HEK293 (cell line): ENCODE data around the gene ABRACL.

Experiments
- CTCF ChIA-PET: fragments of 350-600 bp; formaldehyde crosslinking; extraction: SDS; loops from one replicate; lab custom pipeline; 2021; ENCODE audit warnings: antibody characterized with exemption; lab: Yijun Ruan, JAX
- POLR2A ChIA-PET: fragments of 300-600 bp; formaldehyde crosslinking; extraction: SDS; loops from one replicate; lab custom pipeline; 2020; ENCODE audit warnings: antibody characterized with exemption, inconsistent platforms; lab: Yijun Ruan, JAX
- H3K27ac ChIP-seq: fragments of 200-500 bp; sonication (Bioruptor generic); 2 replicates; pipeline ENCODE4 v1.5.1; 2014; ENCODE audit warnings: low read depth, low read length, control low read depth, inconsistent platforms; ENCODE audit errors: extremely low read depth
- H3K36me3 ChIP-seq, 2 experiments: fragments of 200-500 bp in 1 of 2; sonication (Bioruptor generic) in 1 of 2; 1 replicate in 1 of 2; 2 replicates in 1 of 2; pipeline ENCODE4 v1.5.1; 2014 to 2017; ENCODE audit warnings: inconsistent platforms in 2 of 2, low read length in 2 of 2; ENCODE audit not compliant: control insufficient read depth in 2 of 2, insufficient read depth in 1 of 2
- H3K4me1 ChIP-seq: fragments of 200-500 bp; sonication (Bioruptor generic); 2 replicates; pipeline ENCODE4 v1.5.1; 2014; ENCODE audit warnings: mild to moderate bottlenecking, low read length, inconsistent platforms; ENCODE audit not compliant: control insufficient read depth, insufficient read depth
- H3K4me3 ChIP-seq: 2 replicates; pipeline ENCODE4 v1.5.1; 2011; ENCODE audit warnings: low read depth, mild to moderate bottlenecking, control low read depth, low read length, moderate library complexity
- H3K9me3 ChIP-seq: fragments of 200-500 bp; sonication (Bioruptor generic); 2 replicates; pipeline ENCODE4 v1.5.1; 2014; ENCODE audit warnings: low read depth, low read length, inconsistent platforms; ENCODE audit not compliant: control insufficient read depth, insufficient read depth
- FEZF1 ChIP-seq: fragments of 450-650 bp; formaldehyde crosslinking; IDR thresholded peaks from 2 replicates; pipeline ENCODE4 v1.5.1; 2016; ENCODE audit warnings: missing biosample characterization, missing genetic modification characterization
- KLF8 ChIP-seq: fragments of 450-650 bp; formaldehyde crosslinking; IDR thresholded peaks from 2 replicates; pipeline ENCODE4 v1.5.1; 2016; ENCODE audit warnings: missing biosample characterization, missing genetic modification characterization
- TRIM28 ChIP-seq: IDR thresholded peaks from 2 replicates; pipeline ENCODE4 v1.6.1; 2011; ENCODE audit warnings: low read length, control low read depth, borderline replicate concordance
- YY1 ChIP-seq: fragments of 450-650 bp; formaldehyde crosslinking; IDR thresholded peaks from 2 replicates; pipeline ENCODE4 v1.5.1; 2018; ENCODE audit warnings: missing biosample characterization, missing genetic modification characterization
- ZNF121 ChIP-seq: fragments of 450-650 bp; formaldehyde crosslinking; IDR thresholded peaks from 2 replicates; pipeline ENCODE4 v1.5.1; 2016; ENCODE audit warnings: missing biosample characterization, missing genetic modification characterization
- ZNF140 ChIP-seq: fragments of 450-650 bp; formaldehyde crosslinking; IDR thresholded peaks from 2 replicates; pipeline ENCODE4 v1.5.1; 2016; ENCODE audit warnings: missing biosample characterization, missing genetic modification characterization
- ZNF146 ChIP-seq: fragments of 450-650 bp; formaldehyde crosslinking; IDR thresholded peaks from 2 replicates; pipeline ENCODE4 v1.5.1; 2016; ENCODE audit warnings: missing biosample characterization, missing genetic modification characterization
- ZNF184 ChIP-seq: fragments of 450-650 bp; IDR thresholded peaks from 2 replicates; pipeline ENCODE4 v1.5.1; 2018; ENCODE audit warnings: missing biosample characterization, mild to moderate bottlenecking, missing genetic modification characterization
- ZNF24 ChIP-seq: fragments of 450-650 bp; formaldehyde crosslinking; IDR thresholded peaks from 2 replicates; pipeline ENCODE4 v1.5.1; 2016; ENCODE audit warnings: missing biosample characterization, missing genetic modification characterization
- ZNF324 ChIP-seq: fragments of 450-650 bp; formaldehyde crosslinking; IDR thresholded peaks from 2 replicates; pipeline ENCODE4 v1.5.1; 2016; ENCODE audit warnings: missing biosample characterization, missing genetic modification characterization
- ZNF366 ChIP-seq: fragments of 450-650 bp; formaldehyde crosslinking; conservative IDR thresholded peaks from 2 replicates; pipeline ENCODE4 v1.5.1; 2016; ENCODE audit warnings: missing biosample characterization, missing genetic modification characterization
- ZNF501 ChIP-seq: fragments of 450-650 bp; formaldehyde crosslinking; IDR thresholded peaks from 2 replicates; pipeline ENCODE4 v1.5.1; 2016; ENCODE audit warnings: missing biosample characterization, missing genetic modification characterization
- ZNF514 ChIP-seq: fragments of 450-650 bp; formaldehyde crosslinking; IDR thresholded peaks from 2 replicates; pipeline ENCODE4 v1.5.1; 2016; ENCODE audit warnings: missing biosample characterization, missing genetic modification characterization
- ZNF521 ChIP-seq: fragments of 450-650 bp; formaldehyde crosslinking; IDR thresholded peaks from 2 replicates; pipeline ENCODE4 v1.5.1; 2017; ENCODE audit warnings: missing biosample characterization, mild to moderate bottlenecking, missing genetic modification characterization
- ZNF549 ChIP-seq: fragments of 450-650 bp; IDR thresholded peaks from 2 replicates; pipeline ENCODE4 v1.5.1; 2018; ENCODE audit warnings: missing biosample characterization, missing genetic modification characterization, mild to moderate bottlenecking, inconsistent platforms, moderate library complexity
- ZNF670 ChIP-seq: fragments of 450-650 bp; formaldehyde crosslinking; IDR thresholded peaks from 2 replicates; pipeline ENCODE4 v1.5.1; 2016; ENCODE audit warnings: missing biosample characterization, missing genetic modification characterization, low read depth
- ZNF747 ChIP-seq: fragments of 450-650 bp; formaldehyde crosslinking; IDR thresholded peaks from 2 replicates; pipeline ENCODE4 v1.5.1; 2016; ENCODE audit warnings: missing biosample characterization, missing genetic modification characterization
- TF ChIP-seq, protein P1 (sequence below): fragments of 450-650 bp; formaldehyde crosslinking; IDR thresholded peaks from 2 replicates; pipeline ENCODE4 v1.5.1; 2016; ENCODE audit warnings: missing biosample characterization, missing genetic modification characterization, low read depth
- TF ChIP-seq, protein P2 (sequence below): fragments of 450-650 bp; formaldehyde crosslinking; IDR thresholded peaks from 2 replicates; pipeline ENCODE4 v1.5.1; 2016; ENCODE audit warnings: missing biosample characterization, missing genetic modification characterization
- TF ChIP-seq, protein P3 (sequence below): fragments of 450-650 bp; formaldehyde crosslinking; IDR thresholded peaks from 2 replicates; pipeline ENCODE4 v1.5.1; 2016; ENCODE audit warnings: missing biosample characterization, missing genetic modification characterization
- TF ChIP-seq, protein P4 (sequence below): fragments of 450-650 bp; IDR thresholded peaks from 2 replicates; pipeline ENCODE4 v1.5.1; 2018; ENCODE audit warnings: missing biosample characterization, missing genetic modification characterization
- TF ChIP-seq, protein P5 (sequence below): fragments of 450-650 bp; formaldehyde crosslinking; IDR thresholded peaks from 2 replicates; pipeline ENCODE4 v1.5.1; 2016; ENCODE audit warnings: missing biosample characterization, missing genetic modification characterization
- TF ChIP-seq, protein P6 (sequence below): fragments of 450-650 bp; formaldehyde crosslinking; IDR thresholded peaks from 2 replicates; pipeline ENCODE4 v1.5.1; 2017; ENCODE audit warnings: missing biosample characterization, missing genetic modification characterization

The ABRACL gene

DNA sequence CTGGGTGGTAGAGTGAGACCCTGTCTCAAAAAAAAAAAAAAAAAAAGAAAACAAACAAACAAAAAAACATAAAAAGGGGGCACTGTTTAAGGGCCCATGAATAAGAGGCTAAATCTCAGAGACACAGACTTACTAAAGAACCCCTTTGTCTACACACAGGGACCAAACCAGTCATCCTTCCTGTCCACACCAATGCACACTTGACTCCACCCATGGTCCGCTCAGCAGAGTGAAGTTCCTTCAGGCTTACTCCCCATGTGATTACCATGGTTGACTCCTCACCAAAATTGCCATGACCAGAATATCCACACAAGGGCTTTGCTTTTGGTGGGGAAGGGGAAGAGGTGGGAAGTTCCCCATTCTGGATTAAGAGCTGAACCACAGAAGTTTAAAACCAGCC, 21.1 kb upstream of the ABRACL start (continued):
- TF ChIP-seq, protein P1, sequence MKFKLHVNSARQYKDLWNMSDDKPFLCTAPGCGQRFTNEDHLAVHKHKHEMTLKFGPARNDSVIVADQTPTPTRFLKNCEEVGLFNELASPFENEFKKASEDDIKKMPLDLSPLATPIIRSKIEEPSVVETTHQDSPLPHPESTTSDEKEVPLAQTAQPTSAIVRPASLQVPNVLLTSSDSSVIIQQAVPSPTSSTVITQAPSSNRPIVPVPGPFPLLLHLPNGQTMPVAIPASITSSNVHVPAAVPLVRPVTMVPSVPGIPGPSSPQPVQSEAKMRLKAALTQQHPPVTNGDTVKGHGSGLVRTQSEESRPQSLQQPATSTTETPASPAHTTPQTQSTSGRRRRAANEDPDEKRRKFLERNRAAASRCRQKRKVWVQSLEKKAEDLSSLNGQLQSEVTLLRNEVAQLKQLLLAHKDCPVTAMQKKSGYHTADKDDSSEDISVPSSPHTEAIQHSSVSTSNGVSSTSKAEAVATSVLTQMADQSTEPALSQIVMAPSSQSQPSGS, result no peak
- no peak for TF ChIP-seq ZNF324 (tag by site-specific recombination)
- no peak for TF ChIP-seq ZNF747 (tag by site-specific recombination)
- no peak for TF ChIP-seq ZNF549

DNA sequence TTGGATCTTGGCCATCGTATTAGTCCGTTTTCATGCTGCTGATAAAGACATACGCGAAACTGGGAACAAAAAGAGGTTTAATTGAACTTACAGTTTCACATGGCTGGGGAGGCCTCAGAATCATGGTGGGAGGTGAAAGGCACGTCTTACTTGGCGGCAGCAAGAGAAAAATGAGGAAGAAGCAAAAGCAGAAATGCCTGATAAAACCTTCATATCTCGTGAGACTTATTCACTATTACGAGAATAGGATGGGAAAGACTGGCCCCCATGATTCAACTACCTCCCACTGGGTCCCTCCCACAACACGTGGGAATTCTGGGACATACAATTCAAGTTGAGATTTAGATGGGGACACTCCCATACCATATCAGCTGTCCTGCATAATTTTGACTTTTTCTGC, 20.4 kb upstream of the ABRACL start:
- Histone ChIP-seq H3K4me3 (no peak overlapping the region), H3K9me3 (no peaks in the 10 kb centered on the region), H3K36me3 (no peaks in the 10 kb centered on the region), H3K4me1 (no peaks in the 10 kb centered on the region), H3K27ac (no peak overlapping the region)
- TF ChIP-seq TRIM28, result no peak
- no peak for TF ChIP-seq KLF8 (tag by site-specific recombination)
- no peak for TF ChIP-seq ZNF501 (tag by site-specific recombination)
- TF ChIP-seq ZNF146, result no peak
- TF ChIP-seq, protein P2, sequence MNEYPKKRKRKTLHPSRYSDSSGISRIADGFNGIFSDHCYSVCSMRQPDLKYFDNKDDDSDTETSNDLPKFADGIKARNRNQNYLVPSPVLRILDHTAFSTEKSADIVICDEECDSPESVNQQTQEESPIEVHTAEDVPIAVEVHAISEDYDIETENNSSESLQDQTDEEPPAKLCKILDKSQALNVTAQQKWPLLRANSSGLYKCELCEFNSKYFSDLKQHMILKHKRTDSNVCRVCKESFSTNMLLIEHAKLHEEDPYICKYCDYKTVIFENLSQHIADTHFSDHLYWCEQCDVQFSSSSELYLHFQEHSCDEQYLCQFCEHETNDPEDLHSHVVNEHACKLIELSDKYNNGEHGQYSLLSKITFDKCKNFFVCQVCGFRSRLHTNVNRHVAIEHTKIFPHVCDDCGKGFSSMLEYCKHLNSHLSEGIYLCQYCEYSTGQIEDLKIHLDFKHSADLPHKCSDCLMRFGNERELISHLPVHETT, result no peak
- TF ChIP-seq, protein P3, sequence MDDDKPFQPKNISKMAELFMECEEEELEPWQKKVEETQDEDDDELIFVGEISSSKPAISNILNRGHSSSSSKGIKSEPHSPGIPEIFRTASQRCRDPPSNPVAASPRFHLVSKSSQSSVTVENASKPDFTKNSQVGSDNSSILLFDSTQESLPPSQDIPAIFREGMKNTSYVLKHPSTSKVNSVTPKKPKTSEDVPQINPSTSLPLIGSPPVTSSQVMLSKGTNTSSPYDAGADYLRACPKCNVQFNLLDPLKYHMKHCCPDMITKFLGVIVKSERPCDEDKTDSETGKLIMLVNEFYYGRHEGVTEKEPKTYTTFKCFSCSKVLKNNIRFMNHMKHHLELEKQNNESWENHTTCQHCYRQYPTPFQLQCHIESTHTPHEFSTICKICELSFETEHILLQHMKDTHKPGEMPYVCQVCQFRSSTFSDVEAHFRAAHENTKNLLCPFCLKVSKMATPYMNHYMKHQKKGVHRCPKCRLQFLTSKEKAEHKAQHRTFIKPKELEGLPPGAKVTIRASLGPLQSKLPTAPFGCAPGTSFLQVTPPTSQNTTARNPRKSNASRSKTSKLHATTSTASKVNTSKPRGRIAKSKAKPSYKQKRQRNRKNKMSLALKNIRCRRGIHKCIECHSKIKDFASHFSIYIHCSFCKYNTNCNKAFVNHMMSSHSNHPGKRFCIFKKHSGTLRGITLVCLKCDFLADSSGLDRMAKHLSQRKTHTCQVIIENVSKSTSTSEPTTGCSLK (tag by site-specific recombination), result no peak
- TF ChIP-seq, protein P4, sequence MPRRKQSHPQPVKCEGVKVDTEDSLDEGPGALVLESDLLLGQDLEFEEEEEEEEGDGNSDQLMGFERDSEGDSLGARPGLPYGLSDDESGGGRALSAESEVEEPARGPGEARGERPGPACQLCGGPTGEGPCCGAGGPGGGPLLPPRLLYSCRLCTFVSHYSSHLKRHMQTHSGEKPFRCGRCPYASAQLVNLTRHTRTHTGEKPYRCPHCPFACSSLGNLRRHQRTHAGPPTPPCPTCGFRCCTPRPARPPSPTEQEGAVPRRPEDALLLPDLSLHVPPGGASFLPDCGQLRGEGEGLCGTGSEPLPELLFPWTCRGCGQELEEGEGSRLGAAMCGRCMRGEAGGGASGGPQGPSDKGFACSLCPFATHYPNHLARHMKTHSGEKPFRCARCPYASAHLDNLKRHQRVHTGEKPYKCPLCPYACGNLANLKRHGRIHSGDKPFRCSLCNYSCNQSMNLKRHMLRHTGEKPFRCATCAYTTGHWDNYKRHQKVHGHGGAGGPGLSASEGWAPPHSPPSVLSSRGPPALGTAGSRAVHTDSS, result no peak
- no peak for TF ChIP-seq ZNF514
- TF ChIP-seq YY1, result no peak
- TF ChIP-seq, protein P5, sequence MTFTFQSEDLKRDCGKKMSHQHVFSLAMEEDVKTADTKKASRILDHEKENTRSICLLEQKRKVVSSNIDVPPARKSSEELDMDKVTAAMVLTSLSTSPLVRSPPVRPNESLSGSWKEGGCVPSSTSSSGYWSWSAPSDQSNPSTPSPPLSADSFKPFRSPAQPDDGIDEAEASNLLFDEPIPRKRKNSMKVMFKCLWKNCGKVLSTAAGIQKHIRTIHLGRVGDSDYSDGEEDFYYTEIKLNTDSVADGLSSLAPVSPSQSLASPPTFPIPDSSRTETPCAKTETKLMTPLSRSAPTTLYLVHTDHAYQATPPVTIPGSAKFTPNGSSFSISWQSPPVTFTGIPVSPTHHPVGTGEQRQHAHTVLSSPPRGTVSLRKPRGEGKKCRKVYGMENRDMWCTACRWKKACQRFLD (tag by site-specific recombination), result no peak
- no peak for TF ChIP-seq FEZF1 (tag by site-specific recombination)
- TF ChIP-seq ZNF184, result no peak
- TF ChIP-seq, protein P6, sequence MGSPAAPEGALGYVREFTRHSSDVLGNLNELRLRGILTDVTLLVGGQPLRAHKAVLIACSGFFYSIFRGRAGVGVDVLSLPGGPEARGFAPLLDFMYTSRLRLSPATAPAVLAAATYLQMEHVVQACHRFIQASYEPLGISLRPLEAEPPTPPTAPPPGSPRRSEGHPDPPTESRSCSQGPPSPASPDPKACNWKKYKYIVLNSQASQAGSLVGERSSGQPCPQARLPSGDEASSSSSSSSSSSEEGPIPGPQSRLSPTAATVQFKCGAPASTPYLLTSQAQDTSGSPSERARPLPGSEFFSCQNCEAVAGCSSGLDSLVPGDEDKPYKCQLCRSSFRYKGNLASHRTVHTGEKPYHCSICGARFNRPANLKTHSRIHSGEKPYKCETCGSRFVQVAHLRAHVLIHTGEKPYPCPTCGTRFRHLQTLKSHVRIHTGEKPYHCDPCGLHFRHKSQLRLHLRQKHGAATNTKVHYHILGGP (tag by site-specific recombination), result no peak
- no peak for TF ChIP-seq ZNF366
- no peak for TF ChIP-seq ZNF521 (tag by site-specific recombination)
- TF ChIP-seq ZNF121 (tag by site-specific recombination), result no peak
- TF ChIP-seq ZNF24 (tag by site-specific recombination), result no peak
- TF ChIP-seq ZNF670 (tag by site-specific recombination), result no peak
- no peak for TF ChIP-seq ZNF140 (tag by site-specific recombination)
- CTCF ChIA-PET, result interaction anchor here (0.8 to 2.3 kb wide), 3 partner anchors 8 to 238 kb away, joined by 3 to 9 read pairs (median 5); partner anchors contain the start of gene REPS1
- POLR2A ChIA-PET, result no interaction called here
